Measurements from ENCODE around the gene SLC34A3.
"Not testable (repeated sequence)": the region's sequence is repeated elsewhere in the genome, so short reads cannot be mapped to it uniquely, and the experiment has no call there.

Gene SLC34A3

DNA sequence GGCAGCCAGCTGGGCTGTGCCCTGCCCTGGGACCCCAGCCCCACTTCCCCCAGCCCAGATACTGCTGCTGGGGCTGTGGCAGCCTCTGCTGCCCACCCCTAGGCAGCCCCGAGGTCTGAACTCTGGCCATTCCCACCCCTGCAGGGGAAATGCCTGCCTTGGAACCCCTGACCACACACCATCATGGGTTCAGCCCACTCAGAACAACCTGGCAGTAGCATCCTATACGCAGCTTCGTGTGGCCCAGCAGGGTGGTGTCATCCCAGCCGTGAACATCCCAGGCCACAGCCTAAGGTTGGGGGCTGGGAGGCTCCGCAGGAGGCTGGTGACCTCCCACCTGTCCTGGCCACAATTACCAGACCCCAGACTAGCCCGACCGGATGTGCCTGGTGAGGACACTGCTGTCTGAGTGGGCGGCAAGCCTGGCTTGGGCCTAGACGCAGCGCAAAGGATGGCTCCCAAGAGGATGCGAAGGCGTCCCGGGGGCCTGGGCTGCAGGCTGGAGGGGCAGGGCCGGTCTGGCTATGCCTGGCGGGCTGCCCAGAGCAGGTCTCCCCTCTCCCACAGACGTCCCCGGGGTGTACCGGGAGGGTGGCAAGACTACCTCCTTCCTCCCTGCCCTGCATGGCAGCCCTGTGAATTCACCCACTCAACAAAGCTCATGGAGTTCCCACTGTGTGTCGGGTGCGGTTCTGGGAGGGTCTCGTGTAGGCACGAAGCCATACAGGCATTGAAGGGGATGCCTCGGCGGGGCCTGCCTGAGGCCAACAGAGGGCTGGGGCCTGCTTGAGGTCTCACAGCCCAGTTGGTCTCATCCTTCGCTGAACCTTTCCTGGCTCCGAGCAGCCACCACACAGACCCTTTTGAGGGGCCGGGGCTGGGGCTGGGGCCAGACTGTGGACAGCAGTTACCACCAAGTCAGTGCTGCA, 1.5 kb upstream of the SLC34A3 start:
- no peak for DNase-seq (ENCODE audit: low spot score)

DNA sequence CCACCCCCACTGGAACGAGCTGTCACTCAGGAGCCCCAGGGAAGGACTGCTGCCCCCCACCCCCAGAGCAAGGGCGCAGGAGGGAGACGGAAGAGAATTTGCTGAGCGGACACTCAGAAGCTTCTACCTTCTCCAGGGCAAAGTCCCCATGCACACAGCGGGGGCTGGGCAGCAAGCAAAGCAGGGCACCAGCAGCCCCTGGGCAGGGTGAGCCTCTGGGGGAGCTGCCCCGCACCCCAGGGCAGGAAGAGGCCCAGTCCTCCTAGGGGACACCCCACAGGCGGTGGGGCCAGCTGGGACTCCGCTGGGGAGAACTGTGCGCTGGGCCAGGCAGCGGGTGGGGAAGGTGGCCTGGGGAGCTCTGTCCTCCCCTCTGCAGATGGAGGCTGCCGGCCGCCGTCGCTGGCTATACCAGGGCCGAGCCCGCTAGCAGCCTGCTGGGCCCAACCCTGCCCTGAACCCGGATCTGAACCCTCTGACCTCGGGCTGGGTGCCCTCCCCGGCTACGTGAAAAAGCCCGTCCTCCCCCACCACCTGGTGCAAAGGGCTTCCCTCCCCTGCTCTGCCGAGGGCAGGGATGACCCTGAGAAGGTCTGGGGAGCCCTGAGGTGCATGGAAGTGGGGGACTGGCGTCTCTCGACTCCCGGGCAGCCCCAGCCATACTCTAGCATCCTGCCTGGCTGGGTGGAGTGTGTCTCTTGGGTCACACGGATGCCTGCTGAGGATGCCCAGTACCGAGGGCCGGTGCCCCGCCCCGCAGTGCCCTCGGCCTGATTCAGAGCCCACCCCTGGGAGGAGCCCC, 597 bp upstream of the SLC34A3 start:
- DNase-seq (ENCODE audit: low spot score): no peak

DNA sequence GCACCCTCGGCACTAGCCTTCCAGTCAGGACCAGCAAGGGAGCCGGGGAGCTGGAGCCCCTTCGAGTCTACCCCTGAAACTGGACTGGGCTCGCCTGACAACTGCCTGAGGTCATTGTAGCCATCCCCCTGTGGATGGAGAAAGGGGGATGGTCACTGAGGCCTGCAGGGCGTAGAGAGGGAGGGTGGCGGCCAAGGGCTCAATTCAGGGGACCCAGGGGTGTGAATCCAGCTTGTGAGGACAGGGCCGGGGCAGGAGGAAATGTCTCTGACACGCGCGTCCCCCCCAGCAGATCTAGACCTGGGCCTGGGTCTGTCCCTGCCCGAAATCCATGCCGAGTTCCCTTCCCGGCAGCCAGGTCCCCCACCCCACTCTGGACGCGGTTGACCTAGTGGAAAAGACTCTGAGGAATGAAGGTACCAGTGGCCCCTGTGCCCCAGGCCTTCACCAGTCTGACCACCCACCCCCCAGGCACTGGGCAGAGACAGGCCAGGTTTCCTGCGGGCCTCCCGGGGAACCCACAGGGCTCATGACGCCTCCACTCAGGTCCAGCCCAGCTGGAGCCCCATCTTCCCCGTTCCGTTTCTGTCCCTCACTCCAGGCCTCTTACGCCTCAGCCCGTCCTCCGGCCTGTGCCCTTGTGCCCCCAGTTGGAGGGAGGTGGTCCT, 805 bp downstream of the SLC34A3 start:
- DNase-seq (ENCODE audit: low spot score): no peak

DNA sequence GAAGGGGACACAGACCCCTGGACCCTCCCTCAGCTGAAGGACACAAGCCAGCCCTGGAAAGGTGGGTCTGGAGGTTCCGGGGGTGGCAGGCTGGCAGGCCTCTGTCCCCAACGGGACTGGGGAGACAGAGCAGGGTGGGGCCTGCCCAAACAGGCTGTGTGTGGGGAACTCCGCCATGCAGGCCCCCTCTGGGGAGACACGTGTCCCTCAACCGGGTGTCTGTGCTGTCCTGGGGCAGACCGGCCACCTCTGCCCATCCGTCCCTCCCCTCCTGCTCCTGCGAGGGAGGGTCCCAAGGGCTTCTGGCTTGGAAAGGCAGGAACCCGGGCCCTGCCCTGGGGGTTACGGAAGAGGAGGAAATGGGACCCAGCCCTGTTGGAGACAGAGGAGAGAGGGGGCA, 1.4 kb downstream of the SLC34A3 start:
- no peak for DNase-seq (ENCODE audit: low spot score)

DNA sequence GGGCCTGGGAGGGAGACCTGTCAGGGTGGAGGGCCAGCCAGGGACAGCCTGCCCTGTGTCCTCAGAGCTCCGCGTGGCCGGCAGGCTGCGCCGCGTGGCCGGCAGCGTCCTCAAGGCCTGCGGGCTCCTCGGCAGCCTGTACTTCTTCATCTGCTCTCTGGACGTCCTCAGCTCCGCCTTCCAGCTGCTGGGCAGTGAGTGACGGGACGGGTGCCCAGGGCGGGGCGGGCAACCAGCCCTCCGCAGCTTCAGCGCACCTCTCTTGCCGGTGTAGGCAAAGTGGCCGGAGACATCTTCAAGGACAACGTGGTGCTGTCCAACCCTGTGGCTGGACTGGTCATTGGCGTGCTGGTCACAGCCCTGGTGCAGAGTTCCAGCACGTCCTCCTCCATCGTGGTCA, 1.8 kb downstream of the SLC34A3 start:
- no peak for DNase-seq (ENCODE audit: low spot score)

DNA sequence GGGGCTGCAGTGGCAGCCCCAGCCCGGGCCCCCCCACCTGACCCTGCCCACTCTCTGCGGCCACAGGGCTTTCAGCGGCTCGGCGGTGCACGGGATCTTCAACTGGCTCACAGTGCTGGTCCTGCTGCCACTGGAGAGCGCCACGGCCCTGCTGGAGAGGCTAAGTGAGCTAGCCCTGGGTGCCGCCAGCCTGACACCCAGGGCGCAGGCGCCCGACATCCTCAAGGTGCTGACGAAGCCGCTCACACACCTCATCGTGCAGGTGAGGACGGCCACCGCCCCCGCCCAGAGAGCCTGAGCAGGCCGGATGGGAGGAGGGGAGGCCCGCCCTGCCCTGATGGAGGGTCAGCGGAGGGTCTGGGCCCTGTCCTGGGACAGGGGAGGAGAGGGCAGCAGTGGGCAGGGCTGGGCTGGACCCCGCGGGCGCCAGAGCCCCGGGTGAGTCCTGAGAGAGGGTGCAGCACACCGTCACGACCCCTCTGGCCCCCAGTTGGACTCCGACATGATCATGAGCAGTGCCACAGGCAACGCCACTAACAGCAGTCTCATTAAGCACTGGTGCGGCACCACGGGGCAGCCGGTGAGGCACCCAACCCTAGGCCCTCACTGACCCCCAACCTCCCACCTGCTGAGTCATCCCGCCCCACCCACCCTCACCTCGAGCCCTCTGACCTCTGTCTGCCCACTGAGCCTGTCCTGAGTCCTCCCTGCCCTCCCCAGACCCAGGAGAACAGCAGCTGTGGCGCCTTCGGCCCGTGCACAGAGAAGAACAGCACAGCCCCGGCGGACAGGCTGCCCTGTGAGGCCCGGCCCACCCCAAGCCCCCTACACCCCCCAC, 2.7 kb downstream of the SLC34A3 start:
- DNase-seq (ENCODE audit: low spot score): no peak

DNA sequence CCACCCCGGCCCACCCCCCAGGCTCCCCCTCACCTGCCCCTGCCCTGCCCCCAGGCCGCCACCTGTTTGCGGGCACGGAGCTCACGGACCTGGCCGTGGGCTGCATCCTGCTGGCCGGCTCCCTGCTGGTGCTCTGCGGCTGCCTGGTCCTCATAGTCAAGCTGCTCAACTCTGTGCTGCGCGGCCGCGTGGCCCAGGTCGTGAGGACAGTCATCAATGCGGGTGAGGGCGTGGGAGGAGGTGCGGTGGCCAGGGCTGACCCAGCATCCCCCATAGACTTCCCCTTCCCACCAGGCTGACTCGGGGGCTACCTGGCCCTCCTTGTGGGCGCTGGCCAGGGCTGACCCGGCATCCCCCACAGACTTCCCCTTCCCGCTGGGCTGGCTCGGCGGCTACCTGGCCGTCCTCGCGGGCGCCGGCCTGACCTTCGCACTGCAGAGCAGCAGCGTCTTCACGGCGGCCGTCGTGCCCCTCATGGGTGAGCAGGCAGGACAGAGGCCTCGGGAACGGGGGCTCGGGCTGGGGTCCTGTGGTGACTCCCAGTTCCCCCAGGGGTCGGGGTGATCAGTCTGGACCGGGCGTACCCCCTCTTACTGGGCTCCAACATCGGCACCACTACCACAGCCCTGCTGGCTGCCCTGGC, 3.5 kb downstream of the SLC34A3 start:
- no peak for DNase-seq (ENCODE audit: low spot score)

DNA sequence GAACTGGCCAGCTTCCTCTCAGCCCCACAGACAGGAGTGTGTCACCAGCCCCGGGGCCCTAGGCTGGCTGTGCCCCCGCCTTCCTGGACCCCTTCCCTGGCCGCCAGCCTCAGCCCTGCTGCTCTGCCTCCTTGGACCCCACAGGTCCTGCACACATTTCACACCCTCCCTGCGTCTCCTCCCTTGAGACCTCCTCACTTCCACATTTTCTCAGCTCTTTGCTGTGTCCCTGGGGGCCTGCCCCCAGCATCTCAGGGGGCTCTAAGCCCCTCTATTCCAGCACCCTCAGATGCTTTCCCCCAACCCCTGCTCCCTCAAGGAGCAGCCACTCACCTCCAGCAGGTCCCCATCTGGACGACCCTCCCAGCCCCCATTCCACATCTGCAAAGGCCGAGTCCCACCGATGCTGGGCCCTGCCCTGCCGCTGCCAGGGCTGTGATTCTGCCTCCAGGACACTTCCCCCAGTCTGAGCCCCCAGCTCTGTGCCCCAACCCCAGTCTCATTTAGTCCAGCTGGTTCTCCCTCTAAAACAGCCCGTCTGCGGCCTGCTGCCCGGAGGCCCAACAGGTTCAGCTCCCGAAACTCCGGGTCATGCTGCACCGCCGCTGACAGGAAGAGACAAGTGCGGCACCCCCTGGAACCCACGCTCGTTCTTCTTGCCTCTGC, 4.2 kb downstream of the SLC34A3 start:
- DNase-seq (ENCODE audit: low spot score): no peak

DNA sequence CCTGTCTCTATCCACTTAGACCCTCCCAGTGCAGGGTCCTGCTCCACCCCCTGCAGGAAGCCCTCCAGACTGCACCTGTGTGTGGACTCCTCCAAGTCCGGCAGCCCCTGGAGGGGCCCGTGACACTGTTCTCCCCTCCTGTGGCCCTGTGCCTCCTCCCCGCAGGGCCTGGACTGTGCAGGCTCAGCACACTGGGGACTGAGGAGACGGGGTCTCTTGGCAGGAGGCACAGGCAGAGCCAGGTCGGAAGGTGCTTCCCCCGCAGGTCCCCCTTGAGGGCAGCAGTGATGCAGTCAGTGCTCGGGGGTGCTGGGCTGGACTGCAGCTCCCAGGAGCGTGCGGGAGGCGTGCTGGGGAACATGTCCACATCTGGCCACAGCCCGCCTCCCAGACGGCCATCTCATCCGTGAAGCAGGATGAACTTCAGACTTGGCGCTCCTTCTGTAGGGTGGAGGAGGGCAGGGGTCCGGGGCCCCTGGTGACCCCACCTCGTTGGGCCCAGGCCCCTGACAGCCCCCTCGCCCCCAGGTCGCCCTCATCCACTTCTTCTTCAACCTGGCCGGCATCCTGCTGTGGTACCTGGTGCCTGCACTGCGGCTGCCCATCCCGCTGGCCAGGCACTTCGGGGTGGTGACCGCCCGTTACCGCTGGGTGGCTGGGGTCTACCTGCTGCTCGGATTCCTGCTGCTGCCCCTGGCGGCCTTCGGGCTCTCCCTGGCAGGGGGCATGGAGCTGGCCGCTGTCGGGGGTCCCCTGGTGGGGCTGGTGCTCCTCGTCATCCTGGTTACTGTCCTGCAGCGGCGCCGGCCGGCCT, 4.9 kb downstream of the SLC34A3 start:
- DNase-seq (ENCODE audit: low spot score): no peak

DNA sequence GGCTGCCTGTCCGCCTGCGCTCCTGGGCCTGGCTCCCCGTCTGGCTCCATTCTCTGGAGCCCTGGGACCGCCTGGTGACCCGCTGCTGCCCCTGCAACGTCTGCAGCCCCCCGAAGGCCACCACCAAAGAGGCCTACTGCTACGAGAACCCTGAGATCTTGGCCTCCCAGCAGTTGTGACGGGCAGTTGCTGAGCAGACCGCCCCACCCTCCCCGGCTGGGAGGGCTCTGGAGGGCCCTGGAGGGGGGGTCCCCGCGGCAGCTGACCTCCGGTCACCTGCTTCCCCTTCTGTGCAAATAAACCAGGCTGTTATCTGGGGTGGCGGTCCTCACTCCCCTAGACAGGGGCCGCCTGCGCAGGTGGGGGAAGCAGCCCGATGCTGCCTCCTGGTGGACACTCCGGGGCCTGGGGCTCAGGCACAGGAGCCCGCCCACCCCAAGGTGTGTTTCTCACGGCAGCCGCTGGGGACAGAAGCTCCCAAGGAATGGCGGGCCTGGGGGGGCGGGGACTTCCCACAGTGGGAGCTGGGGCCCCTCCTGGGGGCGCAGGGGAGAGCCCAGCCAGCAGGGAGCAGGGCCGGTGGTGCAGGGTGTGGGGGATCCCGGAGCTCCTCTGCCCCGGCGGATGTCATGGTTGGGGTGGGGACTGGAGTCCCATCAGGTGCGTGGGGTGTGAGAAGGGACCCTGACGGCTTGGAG, 5.7 kb downstream of the SLC34A3 start:
- DNase-seq (ENCODE audit: low spot score): peak; percentile 90

DNA sequence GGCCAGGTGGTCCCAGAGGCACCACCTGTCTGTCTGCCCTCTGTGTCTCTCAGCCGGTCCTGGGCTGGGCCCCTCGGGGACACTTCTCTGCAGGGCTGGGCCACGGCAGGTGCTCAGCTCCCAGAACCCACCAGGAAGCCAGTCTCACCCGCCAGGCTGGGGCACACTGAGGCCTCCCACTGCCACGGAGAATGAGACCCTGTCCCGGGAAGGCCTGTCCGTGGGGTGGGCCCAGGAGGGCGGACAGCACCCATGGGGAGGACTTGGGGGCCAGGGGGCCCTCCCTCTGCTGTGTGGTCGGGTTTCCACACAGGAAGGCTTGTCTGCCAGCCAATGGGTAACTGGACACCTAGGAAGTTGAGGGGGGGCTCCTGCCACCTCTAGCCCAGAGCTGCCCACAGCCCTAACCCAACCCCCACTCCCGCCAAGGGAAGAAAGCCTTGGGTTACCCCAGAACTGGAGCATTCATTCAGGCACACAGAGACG, 6.3 kb downstream of the SLC34A3 start:
- DNase-seq (ENCODE audit: low spot score): no peak

DNA sequence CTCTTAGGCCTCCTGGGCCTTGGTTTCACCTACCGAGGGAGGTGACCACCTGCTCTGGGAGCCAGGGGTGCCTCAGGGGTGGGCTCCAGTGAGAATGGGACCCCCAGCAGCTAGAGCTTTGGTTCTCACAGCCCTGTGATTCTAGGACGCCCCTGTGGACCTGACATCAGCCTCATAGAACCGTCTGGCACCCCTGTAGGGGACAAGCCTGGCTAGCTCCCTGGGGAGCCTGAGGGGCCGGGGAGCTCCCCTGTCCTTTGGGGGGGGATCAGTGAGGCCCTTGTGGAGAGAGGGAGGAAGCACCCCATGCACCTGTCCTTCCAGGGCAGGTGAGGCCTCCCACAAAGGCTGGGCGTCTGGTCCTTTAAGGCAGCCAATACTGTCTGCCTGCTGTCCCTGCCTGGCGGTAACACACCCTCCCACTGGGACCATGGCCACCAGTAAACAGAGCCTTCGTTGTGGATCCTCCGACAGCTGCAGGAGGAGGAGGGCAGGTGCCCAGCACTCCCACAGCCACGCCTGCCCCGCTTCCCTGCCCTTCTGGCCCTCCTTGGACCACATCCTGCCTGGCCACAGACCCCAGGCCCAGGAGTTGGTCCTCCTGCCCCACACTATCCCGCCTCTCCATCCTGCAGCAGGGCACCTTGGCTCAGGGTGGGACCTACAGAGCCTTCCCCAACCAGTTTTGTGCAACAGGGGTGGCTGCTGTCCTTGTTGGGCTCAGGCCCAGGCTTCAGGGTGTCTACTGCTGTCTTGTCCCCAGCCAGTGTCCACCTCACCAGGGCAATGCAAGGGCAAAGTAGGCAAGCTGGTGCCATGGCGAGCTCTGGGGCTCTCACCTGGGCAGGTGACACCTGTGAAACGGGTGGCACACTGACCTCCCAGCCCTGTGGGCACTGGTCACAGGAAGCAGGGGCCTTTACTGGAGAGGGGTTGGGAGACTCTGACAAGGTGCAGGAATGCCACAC, 7.3 kb downstream of the SLC34A3 start:
- DNase-seq (ENCODE audit: low spot score): no peak

DNA sequence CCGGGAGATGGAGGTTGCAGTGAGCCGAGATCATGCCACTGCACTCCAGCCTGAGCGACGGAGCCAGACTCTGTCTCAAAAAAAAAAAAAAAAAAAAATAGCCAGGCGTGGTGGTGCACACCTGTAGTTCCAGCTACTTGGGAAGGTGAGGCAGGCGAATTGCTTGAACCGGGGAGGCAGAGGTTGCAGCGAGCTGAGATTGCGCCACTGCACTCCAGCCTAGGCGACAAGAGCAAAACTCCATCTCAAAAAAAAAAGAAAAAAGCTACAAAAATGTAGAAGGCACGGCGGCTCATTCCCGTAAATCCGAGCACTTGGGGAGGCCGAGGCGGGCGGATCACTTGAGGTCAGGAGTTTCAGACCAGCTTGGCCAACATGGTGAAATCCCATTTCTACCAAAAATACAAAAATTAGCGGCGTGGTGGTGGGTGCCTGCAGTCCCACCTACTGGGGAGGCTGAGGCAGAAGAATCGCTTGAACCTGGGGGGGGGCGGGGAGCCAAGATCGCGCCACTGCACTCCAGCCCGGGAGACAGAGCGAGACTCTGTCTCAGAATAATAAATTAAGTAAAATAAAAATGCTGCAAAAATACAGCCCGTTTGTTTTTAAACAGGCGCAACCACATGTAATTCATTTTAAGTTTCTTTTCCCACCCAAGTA, 9.0 kb downstream of the SLC34A3 start:
- not testable (repeated sequence) for DNase-seq (ENCODE audit: low spot score)

DNA sequence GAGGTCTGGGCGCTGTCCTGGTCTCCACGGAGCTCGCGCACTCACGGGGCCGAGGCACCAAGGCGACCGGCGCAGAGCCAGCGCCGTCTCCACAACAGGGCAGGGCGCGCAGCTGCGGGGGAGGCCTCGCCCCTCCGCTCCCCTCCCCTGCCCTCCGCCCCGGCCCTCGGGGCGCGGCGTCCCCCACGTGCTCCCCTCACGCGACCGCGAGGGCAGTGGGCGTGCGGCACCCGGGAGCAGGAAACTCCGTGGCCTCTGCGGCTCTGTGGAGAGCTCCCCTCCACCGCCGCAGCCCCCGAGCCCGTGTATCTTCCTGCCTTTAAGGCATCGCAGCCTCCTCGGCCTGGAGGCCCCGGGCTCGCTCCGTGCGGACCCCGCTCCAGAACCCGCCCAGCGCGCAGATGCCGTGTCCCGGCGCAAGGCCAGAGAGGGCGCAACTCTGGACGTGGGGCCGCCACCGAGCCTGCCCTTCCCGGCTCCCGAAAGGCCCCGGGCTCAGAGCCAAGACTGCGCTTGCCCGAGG, 9.7 kb downstream of the SLC34A3 start:
- DNase-seq (ENCODE audit: low spot score): peak; percentile 66

DNA sequence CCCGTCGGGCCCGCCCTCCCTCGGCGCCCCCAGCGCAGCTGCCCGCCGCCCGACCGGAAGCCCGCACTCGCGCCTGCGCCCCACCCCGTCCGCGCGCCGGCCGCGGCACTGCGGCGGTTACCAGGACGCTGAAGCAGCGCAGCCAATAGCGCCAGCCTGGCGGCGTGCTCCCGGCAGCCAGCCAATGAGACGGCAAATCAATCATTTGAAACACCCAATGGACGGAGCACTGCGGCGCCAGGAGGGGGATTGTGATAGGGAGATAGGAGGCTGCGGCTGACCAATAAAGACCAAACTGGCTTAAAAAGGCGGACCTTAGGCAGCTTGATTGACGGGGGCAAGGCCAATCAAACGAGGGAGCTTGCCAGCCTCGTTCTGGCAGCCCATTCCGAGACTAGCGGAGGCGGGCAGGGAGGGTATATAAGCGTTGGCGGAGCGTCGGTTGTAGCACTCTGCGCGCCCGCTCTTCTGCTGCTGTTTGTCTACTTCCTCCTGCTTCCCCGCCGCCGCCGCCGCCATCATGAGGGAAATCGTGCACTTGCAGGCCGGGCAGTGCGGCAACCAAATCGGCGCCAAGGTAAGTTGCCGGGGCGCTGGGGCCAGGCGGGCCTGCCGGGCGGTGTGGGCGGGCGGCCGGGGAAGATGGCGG, 10.3 kb downstream of the SLC34A3 start, which contains the start of gene TUBB4B:
TSS of gene TUBB4B (plus strand) at position 447 of the 649 bp plus-strand sequence. CDS start at position 521, 74 bp downstream.
- peak; percentile 100 for DNase-seq (ENCODE audit: low spot score)
